Coronary artery (tissue), 2 donors: Measurements from ENCODE around the gene CTNNA2.

ENCODE experiments used
- DNase-seq: peaks from one replicate; pipeline ENCODE4 v3.0.0-alpha.2; 2017; ENCODE audit warnings: low spot score
- H3K27ac ChIP-seq, 2 donors: fragments of 200-600 bp; sonication (generic); one replicate each; pipeline ENCODE4 v1.5.1; 2016 to 2019
- H3K4me3 ChIP-seq: fragments of 200-600 bp; sonication (generic); 2 replicates; pipeline ENCODE4 v1.5.1; 2016; ENCODE audit warnings: mild to moderate bottlenecking, moderate library complexity
- CTCF ChIP-seq: fragments of 200-600 bp; sonication (generic); IDR thresholded peaks from one replicate; pipeline ENCODE4 v1.5.1; 2019; ENCODE audit warnings: antibody characterized with exemption

CTNNA2 gene

GRCh38 chr2:80151651-80152050 is 638.8 kb downstream of the CTNNA2 start:
- H3K4me3 ChIP-seq = no peak overlapping the region
- DNase-seq = no peak
- no peak for TF ChIP-seq CTCF
- H3K27ac ChIP-seq = no peak overlapping the region

- no peak overlapping the region for H3K27ac ChIP-seq
Observed at GRCh38 chr2:80153151-80153550, 640.3 kb downstream of the CTNNA2 start.

GRCh38 chr2:80153768-80154167 is 640.9 kb downstream of the CTNNA2 start:
- TF ChIP-seq CTCF = no peak
- Histone ChIP-seq H3K27ac (no peak overlapping the region), H3K4me3 (no peak overlapping the region)
- DNase-seq = no peak

More at GRCh38 chr2:80153151-80153550, 640.3 kb downstream of the CTNNA2 start:
- no peak overlapping the region for H3K4me3 ChIP-seq
- TF ChIP-seq CTCF = no peak
- DNase-seq = no peak

GRCh38 chr2:80154231-80154915 is 641.5 kb downstream of the CTNNA2 start:
- no peak for TF ChIP-seq CTCF
- DNase-seq = no peak

GRCh38 chr2:80164375-80164774 is 651.5 kb downstream of the CTNNA2 start:
- Histone ChIP-seq H3K4me3 (no peak overlapping the region), H3K27ac (no peak overlapping the region)
- DNase-seq = no peak
- TF ChIP-seq CTCF = no peak

More at GRCh38 chr2:80154231-80154915, 641.5 kb downstream of the CTNNA2 start:
- no peak overlapping the region for H3K27ac ChIP-seq
- no peak overlapping the region for H3K4me3 ChIP-seq

GRCh38 chr2:80166483-80167171 is 653.8 kb downstream of the CTNNA2 start:
- TF ChIP-seq CTCF = no peak
- Histone ChIP-seq H3K4me3 (no peak overlapping the region), H3K27ac (no peak overlapping the region)
- no peak for DNase-seq
